Astrocyte (in vitro differentiated cells and primary cell): ENCODE data around the gene G6PC3.

Source experiments
- CTCF ChIP-seq: IDR thresholded peaks from 2 replicates; pipeline ENCODE4 v1.5.1; 2011; ENCODE audit warnings: low read depth, mild to moderate bottlenecking, inconsistent platforms, low read length, moderate library complexity; ENCODE audit not compliant: insufficient read depth
- EZH2 ChIP-seq: IDR thresholded peaks from 2 replicates; pipeline ENCODE4 v1.6.1; 2012; ENCODE audit warnings: mild to moderate bottlenecking, low read length, inconsistent platforms; ENCODE audit not compliant: insufficient read depth

- no peak for TF ChIP-seq CTCF
- no peak for TF ChIP-seq EZH2
These were observed 34.9 kb downstream of the G6PC3 start for GRCh38 chr17:44105483-44105882.
